Kidney (tissue), 14 donors: ENCODE results near the gene PPRC1. TPM values are rescaled to one million over a fixed set of nuclear protein-coding genes. Genes with fewer than 3 reads are reported as not detected.

Experiments used
- DNase-seq, 5 donors: peaks; one replicate each; pipeline ENCODE4 v3.0.0-alpha.2; 2013 to 2020
- FAIRE-seq: peaks from 2 replicates; lab custom pipeline; 2012; peaks lifted over from hg19 to GRCh38; lab: Jason Lieb, UNC
- H3K27ac ChIP-seq, 2 donors: one replicate each; pipeline ENCODE4 v1.7.0; 2013; ENCODE audit warnings: low read depth in 2 of 2, low read length in 2 of 2, inconsistent platforms in 1 of 2
- H3K27me3 ChIP-seq: one replicate; pipeline ENCODE4 v1.7.1; 2013; ENCODE audit warnings: low read length, inconsistent platforms; ENCODE audit not compliant: control insufficient read depth, insufficient read depth
- H3K36me3 ChIP-seq, 3 donors: one replicate each; pipeline versions ENCODE4 v1.7.0 to v1.7.1; 2013; ENCODE audit warnings: low read length in 3 of 3, control low read depth in 1 of 3, inconsistent platforms in 1 of 3; ENCODE audit not compliant: insufficient read depth in 3 of 3, control insufficient read depth in 2 of 3
- H3K4me1 ChIP-seq, 3 donors: one replicate each; pipeline versions ENCODE4 v1.7.0 to v1.7.1; 2013; ENCODE audit warnings: low read length in 3 of 3, inconsistent platforms in 1 of 3, low read depth in 1 of 3; ENCODE audit not compliant: control insufficient read depth in 2 of 3, insufficient read depth in 2 of 3
- H3K4me3 ChIP-seq, 3 donors: one replicate each; pipeline versions ENCODE4 v1.7.0 to v1.8.1; 2013; ENCODE audit warnings: low read length in 3 of 3, control low read depth in 1 of 3, inconsistent platforms in 1 of 3
- H3K9ac ChIP-seq, 3 donors: one replicate each; pipeline versions ENCODE4 v1.7.0 to v1.7.1; 2013; ENCODE audit warnings: low read length in 3 of 3, control low read depth in 1 of 3, inconsistent platforms in 1 of 3
- H3K9me3 ChIP-seq, 3 donors: one replicate each; pipeline versions ENCODE4 v1.7.0 to v1.7.1; 2013; ENCODE audit warnings: low read length in 3 of 3, control low read depth in 1 of 3, inconsistent platforms in 1 of 3; ENCODE audit not compliant: control insufficient read depth in 2 of 3, insufficient read depth in 1 of 3
- intact Hi-C: fragments of 100-400 bp; cut with DNase I; formaldehyde crosslinking; loops from one replicate; pipeline ENCODE4 v1.11.1; 2022
- polyA plus RNA-seq: library from polyadenylated mRNA; stranded (reverse); fragments of 350-450 nt; fragmentation: Illumina TruSeq; extraction: RNeasy Lipid Tissue Mini Kit (QIAGEN cat#74804); gene quantifications from one replicate; pipeline ENCODE4 v1.2.3, GENCODE V29; 2014; ENCODE audit warnings: low read depth, low replicate concordance; ENCODE audit not compliant: insufficient read depth
- total RNA-seq: library from RNA; stranded (reverse); fragmentation: NEBNext Ultra II Directional; extraction: Animal tissue kit (Norgen Biotek cat#: 25700); gene quantifications from one replicate; pipeline ENCODE4 v1.2.1, GENCODE V29; 2021
- TF ChIP-seq, protein P1 (sequence below): IDR thresholded peaks from 3 replicates; pipeline ENCODE4 v1.5.1; 2012; ENCODE audit warnings: mild to moderate bottlenecking, moderate library complexity, borderline replicate concordance; ENCODE audit not compliant: insufficient read depth; ENCODE audit errors: extremely low read depth
- donor health status: control.
- donor health status: control.
- donor health status: control.
- donor health status: control.
- donor health status: control.
- donor health status: DM: yes; HTN: yes; CAD: no.
- donor health status: Normal renal cell carcinoma (clear cell type).

The PPRC1 gene
- total and polyA plus RNA-seq, 2 donors from 2014 or later = 8.7 to 32.1 TPM

GRCh38 chr10:102101152-102101551 lies 31.7 kb upstream of the PPRC1 start:
- Histone ChIP-seq H3K4me1 (no peaks in the 10 kb centered on the region), H3K36me3 (peaks cover 0 to 7% (median 0%) of the 10 kb centered on the region in 3 donors), H3K27ac (no peak overlapping the region), H3K27me3 (no peaks in the 10 kb centered on the region), H3K9me3 (no peaks in the 10 kb centered on the region), H3K4me3 (no peak overlapping the region), H3K9ac (no peak overlapping the region)
- FAIRE-seq (no peak), DNase-seq (no peak)
- TF ChIP-seq, protein P1, sequence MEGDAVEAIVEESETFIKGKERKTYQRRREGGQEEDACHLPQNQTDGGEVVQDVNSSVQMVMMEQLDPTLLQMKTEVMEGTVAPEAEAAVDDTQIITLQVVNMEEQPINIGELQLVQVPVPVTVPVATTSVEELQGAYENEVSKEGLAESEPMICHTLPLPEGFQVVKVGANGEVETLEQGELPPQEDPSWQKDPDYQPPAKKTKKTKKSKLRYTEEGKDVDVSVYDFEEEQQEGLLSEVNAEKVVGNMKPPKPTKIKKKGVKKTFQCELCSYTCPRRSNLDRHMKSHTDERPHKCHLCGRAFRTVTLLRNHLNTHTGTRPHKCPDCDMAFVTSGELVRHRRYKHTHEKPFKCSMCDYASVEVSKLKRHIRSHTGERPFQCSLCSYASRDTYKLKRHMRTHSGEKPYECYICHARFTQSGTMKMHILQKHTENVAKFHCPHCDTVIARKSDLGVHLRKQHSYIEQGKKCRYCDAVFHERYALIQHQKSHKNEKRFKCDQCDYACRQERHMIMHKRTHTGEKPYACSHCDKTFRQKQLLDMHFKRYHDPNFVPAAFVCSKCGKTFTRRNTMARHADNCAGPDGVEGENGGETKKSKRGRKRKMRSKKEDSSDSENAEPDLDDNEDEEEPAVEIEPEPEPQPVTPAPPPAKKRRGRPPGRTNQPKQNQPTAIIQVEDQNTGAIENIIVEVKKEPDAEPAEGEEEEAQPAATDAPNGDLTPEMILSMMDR = no peak
- intact Hi-C loops = no loop called here

DNA sequence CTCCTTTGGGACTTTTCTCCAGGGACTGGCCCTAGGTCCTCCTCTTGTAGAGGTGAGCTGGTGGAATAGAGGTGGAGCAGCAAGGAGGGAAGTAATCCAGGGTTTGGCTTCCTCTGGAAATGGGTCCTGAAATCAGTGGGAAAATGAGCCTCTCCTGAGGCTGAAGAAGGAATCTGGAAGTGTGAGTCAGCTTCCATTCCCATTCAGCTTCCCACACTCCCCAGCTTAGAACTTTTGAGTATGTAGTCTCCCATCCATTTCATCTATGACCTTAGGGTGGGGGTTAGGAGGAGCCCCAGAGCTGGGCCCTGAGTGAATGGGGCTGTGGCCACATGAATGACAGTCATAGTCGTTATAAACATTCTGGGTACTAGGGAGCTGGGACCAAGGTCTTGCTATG lies 30.4 kb upstream of the PPRC1 start:
- TF ChIP-seq, protein P1 = no peak
- Histone ChIP-seq H3K27ac (no peak overlapping the region), H3K9me3 (no peaks in the 10 kb centered on the region), H3K27me3 (no peaks in the 10 kb centered on the region), H3K9ac (no peak overlapping the region), H3K4me1 (no peaks in the 10 kb centered on the region), H3K4me3 (no peak overlapping the region), H3K36me3 (peaks cover 0 to 10% (median 0%) of the 10 kb centered on the region in 3 donors)
- intact Hi-C loops = no loop called here
- FAIRE-seq = no peak
- no peak for DNase-seq

GRCh38 chr10:102106998-102107397 lies 25.8 kb upstream of the PPRC1 start:
- no peaks in the 10 kb centered on the region for H3K4me1 ChIP-seq
- FAIRE-seq (no peak), DNase-seq (no peak)
- intact Hi-C loops = no loop called here
- H3K4me3 ChIP-seq = no peak overlapping the region
- no peaks in the 10 kb centered on the region for H3K9me3 ChIP-seq
- peaks cover 18 to 41% (median 38%) of the 10 kb centered on the region in 3 donors for H3K36me3 ChIP-seq
- no peak overlapping the region for H3K9ac ChIP-seq
- TF ChIP-seq, protein P1 = no peak
- no peak overlapping the region for H3K27ac ChIP-seq
- H3K27me3 ChIP-seq = no peaks in the 10 kb centered on the region
